Stimulated activated CD4-positive, alpha-beta T cell treated with anti-CD3 and anti-CD28 coated beads, Interleukin-15, amount 100 ng/mL, for 1 hour (primary cell): ENCODE measurements around the gene PSTK.

ENCODE experiments used
- DNase-seq, 2 donors: peaks; one replicate each; pipeline ENCODE4 v3.0.0-alpha.2; 2020; ENCODE audit warnings: low read depth in 1 of 2, low spot score in 1 of 2

Gene PSTK

GRCh38 chr10:122990278-122990677, 10.1 kb downstream of the PSTK start:
- DNase-seq: no peak

GRCh38 chr10:122992031-122992585, 11.9 kb downstream of the PSTK start:
- no peak for DNase-seq

- DNase-seq: no peak
These were observed 13.7 kb downstream of the PSTK start for GRCh38 chr10:122993797-122994336.

- DNase-seq: no peak
These were observed 15.7 kb downstream of the PSTK start for GRCh38 chr10:122995936-122996335.

GRCh38 chr10:122997864-122998263, 17.7 kb downstream of the PSTK start:
- DNase-seq: no peak

- no peak for DNase-seq
These were observed 18.2 kb downstream of the PSTK start for GRCh38 chr10:122998360-122998917.

- no peak for DNase-seq
These were observed 18.7 kb downstream of the PSTK start for GRCh38 chr10:122998934-122999333.

- no peak for DNase-seq
These were observed 19.1 kb downstream of the PSTK start for GRCh38 chr10:122999347-122999746.

GRCh38 chr10:123000155-123000554, 20.0 kb downstream of the PSTK start:
- DNase-seq: no peak

- DNase-seq: no peak
These were observed 21.2 kb downstream of the PSTK start for GRCh38 chr10:123001370-123001769.

GRCh38 chr10:123004298-123004697, 24.1 kb downstream of the PSTK start:
- no peak for DNase-seq

- peak in 1 of 2 donors; percentile 10 for DNase-seq
These were observed 27.6 kb downstream of the PSTK start for GRCh38 chr10:123007558-123008354.

- peak; percentile 88 to 92 for DNase-seq
These were observed 28.3 kb downstream of the PSTK start, which contains the start of the genes ACADSB and IKZF5 for GRCh38 chr10:123008355-123009104. ACADSB (plus strand) TSS chr10:123009006; CDS start chr10:123009030, 24 bp downstream. IKZF5 (minus strand) TSS chr10:123008795; CDS start chr10:122998625, 10,170 bp downstream.

GRCh38 chr10:123009105-123009820, 29.1 kb downstream of the PSTK start:
- DNase-seq: peak in 1 of 2 donors; percentile 6

- no peak for DNase-seq
These were observed 31.8 kb downstream of the PSTK start for GRCh38 chr10:123011987-123012386.

- no peak for DNase-seq
These were observed 33.5 kb downstream of the PSTK start for GRCh38 chr10:123013456-123014419.

- DNase-seq: no peak
These were observed 34.6 kb downstream of the PSTK start for GRCh38 chr10:123014772-123015171.

GRCh38 chr10:123016228-123016627, 36.0 kb downstream of the PSTK start:
- no peak for DNase-seq

- DNase-seq: no peak
These were observed 37.4 kb downstream of the PSTK start for GRCh38 chr10:123017421-123018165.
